Kidney epithelial cell (primary cell): Measurements from ENCODE around the gene PRLH. TPM values are rescaled to one million over a fixed set of nuclear protein-coding genes. Genes with fewer than 3 reads are reported as not detected.

Experiments used
- DNase-seq: peaks from one replicate; pipeline ENCODE4 v3.0.0-alpha.2; 2010; ENCODE audit warnings: low read depth
- H3K27me3 ChIP-seq: 2 replicates; pipeline ENCODE4 v1.6.0; 2011; ENCODE audit warnings: low read length; ENCODE audit not compliant: control insufficient read depth, insufficient read depth
- H3K36me3 ChIP-seq: 2 replicates; pipeline ENCODE4 v1.5.1; 2011; ENCODE audit warnings: low read length; ENCODE audit not compliant: control insufficient read depth, insufficient read depth
- H3K4me3 ChIP-seq: 2 replicates; pipeline ENCODE4 v1.5.1; 2011; ENCODE audit warnings: low read depth, mild to moderate bottlenecking, control low read depth, low read length
- CTCF ChIP-seq: IDR thresholded peaks from 2 replicates; pipeline ENCODE4 v1.5.1; 2011; ENCODE audit warnings: mild to moderate bottlenecking, moderate library complexity, low read length, control low read depth, inconsistent platforms; ENCODE audit not compliant: insufficient read depth, poor library complexity, severe bottlenecking
- total RNA-seq: library from RNA; depleted of rRNA; stranded (reverse); fragments of >200 nt; gene quantifications from 2 replicates; pipeline ENCODE4 v1.2.3, GENCODE V29; 2015

The PRLH gene
- total RNA-seq, 1 donor from 2014 or later = not detected

DNA sequence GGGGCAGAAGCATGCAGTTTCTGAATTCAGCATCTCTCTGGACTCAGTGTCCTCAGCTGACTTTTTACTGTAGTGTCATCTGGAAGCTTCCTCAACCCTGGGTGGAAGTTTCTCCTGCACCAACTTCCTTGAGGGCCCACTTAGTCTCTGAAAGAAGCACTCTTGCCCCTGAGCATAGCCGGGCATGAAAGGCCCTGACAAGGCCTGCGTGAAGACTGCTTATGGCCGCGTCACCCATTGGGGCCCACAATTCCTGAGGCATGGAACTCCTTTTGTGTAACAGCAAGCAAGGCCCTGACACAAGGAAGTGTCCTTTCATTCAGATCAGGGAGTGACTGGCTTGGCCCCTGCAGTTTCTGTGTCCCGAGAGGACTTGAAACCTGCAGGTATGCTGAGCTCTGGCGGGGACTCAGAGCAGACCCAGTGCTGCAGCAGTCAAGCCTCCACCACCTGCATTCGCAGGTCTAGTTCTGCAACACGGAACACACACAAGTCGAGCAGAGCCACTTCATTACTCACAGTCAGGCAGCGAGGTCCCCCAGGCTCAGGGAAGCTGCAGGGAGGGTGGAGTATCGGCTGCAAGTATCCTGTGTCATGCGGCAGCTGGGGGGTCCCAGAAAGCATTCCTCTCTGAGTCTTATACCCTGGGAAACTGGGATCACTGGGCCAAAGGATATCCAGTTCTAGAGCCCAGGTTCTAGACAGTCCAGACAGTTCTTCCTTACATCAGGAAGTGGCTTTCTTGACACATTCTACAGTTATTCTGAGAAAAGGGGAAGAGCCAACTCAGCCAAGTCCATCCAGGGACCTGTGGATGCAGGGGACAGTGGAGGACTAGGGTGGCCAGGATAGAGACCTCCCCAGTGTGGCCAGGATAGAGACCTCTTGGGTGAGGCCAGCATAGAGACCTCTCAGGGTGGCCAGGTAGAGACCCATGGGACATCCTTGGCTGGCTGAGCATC, 35.6 kb upstream of the PRLH start:
- H3K4me3 ChIP-seq = no peak overlapping the region
- TF ChIP-seq CTCF = no peak
- no peaks in the 10 kb centered on the region for H3K27me3 ChIP-seq
- no peak for DNase-seq
- peaks cover 1% of the 10 kb centered on the region for H3K36me3 ChIP-seq

DNA sequence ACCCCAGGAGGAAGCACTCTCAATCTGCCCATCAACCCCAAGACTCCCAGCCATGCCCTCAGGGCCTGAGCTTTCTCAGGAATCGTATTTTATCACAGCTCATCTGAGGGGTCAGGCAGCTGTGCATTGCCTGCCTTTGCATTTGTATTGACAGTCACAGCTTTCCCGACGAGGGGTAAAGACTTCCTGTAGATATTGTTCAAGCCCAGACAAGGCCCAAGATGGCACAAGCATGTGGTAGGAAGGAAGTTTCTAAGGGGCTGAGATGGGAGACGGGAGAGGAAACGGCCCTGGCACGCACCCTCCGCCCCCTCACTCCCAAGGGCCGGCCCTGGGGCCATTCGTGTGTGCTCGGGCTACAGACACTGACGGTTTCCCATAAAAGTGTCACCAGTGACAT, 34.2 kb upstream of the PRLH start:
- no peak overlapping the region for H3K4me3 ChIP-seq
- no peaks in the 10 kb centered on the region for H3K27me3 ChIP-seq
- DNase-seq = no peak
- no peaks in the 10 kb centered on the region for H3K36me3 ChIP-seq
- no peak for TF ChIP-seq CTCF

GRCh38 chr2:237533668-237534161, 32.7 kb upstream of the PRLH start:
- H3K27me3 ChIP-seq = no peaks in the 10 kb centered on the region
- DNase-seq = no peak
- no peaks in the 10 kb centered on the region for H3K36me3 ChIP-seq
- TF ChIP-seq CTCF = no peak
- H3K4me3 ChIP-seq = no peak overlapping the region

- H3K36me3 ChIP-seq = no peaks in the 10 kb centered on the region
Measured at GRCh38 chr2:237534380-237534779, 32.0 kb upstream of the PRLH start.

DNA sequence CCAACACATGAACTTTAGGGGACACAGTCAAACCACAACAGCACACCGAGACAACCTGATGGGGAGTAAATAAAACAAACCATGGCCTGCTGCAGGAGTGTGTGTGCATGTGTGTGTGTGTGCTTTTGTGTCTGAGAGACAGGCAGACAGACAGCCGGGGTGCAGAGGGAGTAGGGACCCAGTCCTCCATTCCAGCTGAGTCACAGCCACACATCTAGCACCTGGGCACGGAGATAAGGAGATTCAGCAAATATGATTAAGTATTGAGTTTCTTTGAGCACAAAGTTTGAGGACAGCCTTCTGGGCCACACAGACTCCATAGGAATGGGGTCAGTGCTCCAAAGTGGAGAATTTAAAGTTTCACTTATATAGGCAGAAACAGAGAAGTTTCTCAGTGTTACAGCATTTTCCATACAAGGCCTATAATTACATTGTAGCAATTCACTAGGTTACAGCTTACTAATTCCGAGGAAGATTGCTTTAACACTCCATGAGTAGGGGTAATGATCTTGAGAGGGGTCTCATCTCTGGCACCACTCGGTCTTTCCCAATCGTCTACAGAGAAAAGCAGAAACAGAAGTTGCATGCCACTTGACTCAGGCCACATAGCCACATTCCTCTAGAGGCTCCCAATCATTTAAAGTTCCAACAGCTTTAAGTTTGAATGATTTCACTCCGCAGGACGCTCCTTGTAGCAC, 30.8 kb upstream of the PRLH start:
- no peak for DNase-seq
- TF ChIP-seq CTCF = no peak
- no peak overlapping the region for H3K4me3 ChIP-seq
- H3K36me3 ChIP-seq = no peaks in the 10 kb centered on the region
- H3K27me3 ChIP-seq = no peaks in the 10 kb centered on the region

More at GRCh38 chr2:237534380-237534779, 32.0 kb upstream of the PRLH start:
- no peak overlapping the region for H3K4me3 ChIP-seq
- DNase-seq = no peak
- no peaks in the 10 kb centered on the region for H3K27me3 ChIP-seq
- TF ChIP-seq CTCF = no peak
